Measurements from ENCODE around the gene ELAVL4.

- TF ChIP-seq, protein P1, sequence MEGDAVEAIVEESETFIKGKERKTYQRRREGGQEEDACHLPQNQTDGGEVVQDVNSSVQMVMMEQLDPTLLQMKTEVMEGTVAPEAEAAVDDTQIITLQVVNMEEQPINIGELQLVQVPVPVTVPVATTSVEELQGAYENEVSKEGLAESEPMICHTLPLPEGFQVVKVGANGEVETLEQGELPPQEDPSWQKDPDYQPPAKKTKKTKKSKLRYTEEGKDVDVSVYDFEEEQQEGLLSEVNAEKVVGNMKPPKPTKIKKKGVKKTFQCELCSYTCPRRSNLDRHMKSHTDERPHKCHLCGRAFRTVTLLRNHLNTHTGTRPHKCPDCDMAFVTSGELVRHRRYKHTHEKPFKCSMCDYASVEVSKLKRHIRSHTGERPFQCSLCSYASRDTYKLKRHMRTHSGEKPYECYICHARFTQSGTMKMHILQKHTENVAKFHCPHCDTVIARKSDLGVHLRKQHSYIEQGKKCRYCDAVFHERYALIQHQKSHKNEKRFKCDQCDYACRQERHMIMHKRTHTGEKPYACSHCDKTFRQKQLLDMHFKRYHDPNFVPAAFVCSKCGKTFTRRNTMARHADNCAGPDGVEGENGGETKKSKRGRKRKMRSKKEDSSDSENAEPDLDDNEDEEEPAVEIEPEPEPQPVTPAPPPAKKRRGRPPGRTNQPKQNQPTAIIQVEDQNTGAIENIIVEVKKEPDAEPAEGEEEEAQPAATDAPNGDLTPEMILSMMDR (IDR thresholded peaks at IDR 0.05): no peak
- no peak for TF ChIP-seq POLR2A (IDR thresholded peaks at IDR 0.05)
Measured at GRCh38 chr1:50157306-50157941, 48.7 kb downstream of the ELAVL4 start.
